ENCODE data around the gene ZNF605.
"Not testable (repeated sequence)": the region's sequence is repeated elsewhere in the genome, so short reads cannot be mapped to it uniquely, and the experiment has no call there.

Gene ZNF605

GRCh38 chr12:132949936-132950837 lies 5.9 kb downstream of the ZNF605 start:
- in situ Hi-C loops (cut with HindIII; ENCODE audit: low sequenced_read_pairs): loop anchor here (5.0 kb wide), 1 partner anchor 62 kb away; no protein-coding TSS in a partner anchor

DNA sequence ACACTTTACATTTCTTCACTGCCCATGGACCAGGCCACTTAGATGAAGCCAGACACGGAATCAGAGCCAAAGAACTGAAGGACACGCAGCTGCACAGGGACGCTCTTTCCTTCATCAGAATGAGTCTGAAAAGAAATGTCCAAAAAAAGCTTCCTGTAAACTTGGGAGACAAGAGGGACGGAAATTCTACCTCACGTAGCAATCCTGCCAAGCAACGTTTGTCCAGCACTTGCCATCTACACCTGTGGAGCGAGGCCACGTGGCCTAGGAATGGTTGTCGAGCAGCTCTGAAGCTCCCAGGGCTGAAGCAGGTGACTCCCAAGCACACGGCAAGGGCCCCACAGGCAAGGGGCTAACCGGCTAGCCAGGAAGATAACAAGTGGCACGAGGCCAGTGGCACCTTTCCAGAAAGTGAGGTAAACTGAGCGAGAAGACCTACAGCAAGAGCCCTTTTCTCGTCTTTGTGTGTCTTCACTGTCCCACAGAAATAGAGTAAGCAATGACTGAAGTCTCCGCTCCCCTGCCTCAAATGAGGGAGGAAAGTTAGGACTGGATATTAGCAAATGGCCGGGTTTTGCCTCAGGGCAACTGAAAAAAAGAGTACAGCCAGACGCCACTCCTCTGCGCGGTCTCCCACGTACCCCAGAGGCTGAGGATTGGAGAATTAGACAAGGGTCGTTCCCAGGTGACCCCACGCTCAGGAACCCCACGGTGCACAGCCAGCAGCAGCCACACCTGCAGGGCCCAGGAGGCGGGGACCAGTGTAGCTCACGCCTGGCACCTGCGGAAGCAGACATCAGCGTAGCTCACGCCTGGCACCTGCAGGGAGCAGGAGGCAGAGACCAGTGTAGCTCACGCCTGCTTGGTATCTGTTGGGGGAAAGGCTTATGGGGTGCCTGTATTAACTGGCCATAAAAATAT lies 7.7 kb downstream of the ZNF605 start:
- in situ Hi-C loops (cut with HindIII; ENCODE audit: low sequenced_read_pairs): loop anchor here (5.0 kb wide), 1 partner anchor 64 kb away; no protein-coding TSS in a partner anchor

DNA sequence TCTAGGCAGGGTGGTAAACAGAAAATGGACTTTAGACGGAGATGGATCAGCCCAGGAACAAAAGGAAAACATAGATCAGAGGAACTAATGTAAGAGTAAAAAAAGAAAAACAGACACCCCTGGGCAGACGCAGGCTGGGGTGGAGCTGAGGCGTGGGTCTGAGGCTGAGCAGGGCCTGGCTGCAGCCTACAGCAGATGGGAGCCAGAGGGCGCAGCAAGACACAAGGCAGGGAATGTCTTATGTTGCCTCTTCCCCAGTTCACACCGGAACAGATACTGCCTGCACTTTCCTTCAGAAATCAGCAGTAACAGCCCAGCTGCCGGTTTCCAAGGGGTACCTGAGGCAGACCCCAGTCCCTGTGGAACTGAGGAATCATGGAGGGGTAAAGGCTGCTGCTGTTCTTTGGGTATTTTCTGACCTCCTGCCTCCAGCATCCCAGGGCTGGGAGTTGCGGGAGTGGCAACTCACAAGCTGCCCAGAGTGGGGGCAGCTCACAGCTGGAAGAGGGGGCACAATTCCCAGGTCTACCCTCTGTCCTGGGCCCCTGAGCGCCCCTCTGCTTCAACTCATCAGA lies 9.8 kb downstream of the ZNF605 start:
- in situ Hi-C loops (cut with HindIII; ENCODE audit: low sequenced_read_pairs): loop anchor here (5.0 kb wide), 1 partner anchor 66 kb away; no protein-coding TSS in a partner anchor

DNA sequence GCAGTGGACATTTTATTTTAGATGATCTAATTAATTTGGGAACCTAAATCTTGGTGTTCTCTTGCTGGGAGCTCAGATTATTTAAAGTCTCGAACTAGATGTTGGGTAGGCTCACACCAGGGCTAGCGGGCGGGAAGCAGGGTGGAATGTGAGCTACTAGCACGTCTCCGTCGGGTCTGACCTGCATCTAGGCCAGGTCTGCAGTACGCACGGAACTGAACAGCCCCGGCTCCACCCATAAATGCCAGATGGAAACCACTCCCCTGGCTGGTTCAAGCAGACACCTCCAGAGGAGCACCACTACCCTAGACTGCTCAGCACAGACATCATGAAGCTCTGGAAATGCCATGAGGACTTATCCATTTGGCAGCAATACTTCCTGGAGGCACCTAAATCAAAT lies 10.3 kb downstream of the ZNF605 start:
- in situ Hi-C loops (cut with HindIII; ENCODE audit: low sequenced_read_pairs): loop anchor here (5.0 kb wide), 1 partner anchor 66 kb away; no protein-coding TSS in a partner anchor

- in situ Hi-C loops (cut with HindIII; ENCODE audit: low sequenced_read_pairs): no loop called here
Observed at GRCh38 chr12:132942611-132943010, 13.5 kb downstream of the ZNF605 start.

- in situ Hi-C loops (cut with HindIII; ENCODE audit: low sequenced_read_pairs): no loop called here
Observed at GRCh38 chr12:132941336-132941954, 14.7 kb downstream of the ZNF605 start.

DNA sequence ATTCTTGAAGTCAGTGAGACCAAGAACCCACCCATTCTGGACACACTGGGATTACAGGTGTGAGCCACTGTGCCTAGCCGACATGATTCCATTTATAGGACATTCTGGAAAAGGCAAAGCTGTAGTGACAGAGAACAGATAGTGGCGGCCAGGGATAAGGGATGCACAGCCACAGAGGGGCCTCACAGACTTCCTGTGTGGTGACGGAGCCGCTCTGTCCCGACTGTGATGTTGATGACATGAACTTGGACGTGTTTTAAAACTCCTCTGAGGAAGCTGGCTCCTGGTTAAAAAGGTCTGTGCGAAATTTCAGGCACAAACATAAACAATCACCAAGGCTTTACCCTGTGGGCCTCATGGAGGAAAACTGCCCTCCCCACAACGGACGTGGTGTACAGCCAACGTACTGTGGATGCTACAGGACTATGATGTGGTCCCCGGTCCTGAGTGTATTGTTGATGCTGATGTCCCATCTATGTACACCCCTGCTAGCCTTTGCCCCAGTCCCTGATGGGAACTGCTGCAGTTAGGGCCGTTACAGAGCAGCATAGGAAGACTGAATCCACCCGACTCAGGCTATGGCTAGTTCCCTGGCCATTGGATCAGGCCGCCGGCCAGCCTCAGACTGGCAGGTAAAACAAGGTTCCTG lies 15.9 kb downstream of the ZNF605 start:
- in situ Hi-C loops (cut with HindIII; ENCODE audit: low sequenced_read_pairs): no loop called here

- in situ Hi-C loops (cut with HindIII; ENCODE audit: low sequenced_read_pairs): not testable (repeated sequence)
Observed at GRCh38 chr12:132938807-132939206, 17.3 kb downstream of the ZNF605 start.

GRCh38 chr12:132937476-132937875 lies 18.6 kb downstream of the ZNF605 start:
- in situ Hi-C loops (cut with HindIII; ENCODE audit: low sequenced_read_pairs): no loop called here

DNA sequence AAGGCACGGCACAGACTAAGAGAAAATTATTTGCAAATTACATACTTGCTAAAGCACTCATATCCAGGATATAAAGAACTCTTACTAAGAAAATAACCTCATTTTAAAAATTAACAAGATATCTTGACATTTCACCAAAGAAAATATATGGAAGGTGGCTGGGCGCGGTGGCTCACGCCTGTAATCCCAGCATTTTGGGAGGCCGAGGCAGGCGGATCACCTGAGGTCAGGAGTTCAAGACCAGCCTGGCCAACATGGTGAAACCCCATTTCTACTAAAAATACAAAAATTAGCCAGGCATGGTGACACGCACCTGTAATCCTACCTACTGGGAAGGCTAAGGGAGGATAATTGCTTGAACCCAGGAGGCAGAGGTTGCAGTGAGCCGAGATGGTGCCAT lies 19.2 kb downstream of the ZNF605 start:
- in situ Hi-C loops (cut with HindIII; ENCODE audit: low sequenced_read_pairs): not testable (repeated sequence)

- in situ Hi-C loops (cut with HindIII; ENCODE audit: low sequenced_read_pairs): no loop called here
Observed at GRCh38 chr12:132936163-132936562, 19.9 kb downstream of the ZNF605 start.

DNA sequence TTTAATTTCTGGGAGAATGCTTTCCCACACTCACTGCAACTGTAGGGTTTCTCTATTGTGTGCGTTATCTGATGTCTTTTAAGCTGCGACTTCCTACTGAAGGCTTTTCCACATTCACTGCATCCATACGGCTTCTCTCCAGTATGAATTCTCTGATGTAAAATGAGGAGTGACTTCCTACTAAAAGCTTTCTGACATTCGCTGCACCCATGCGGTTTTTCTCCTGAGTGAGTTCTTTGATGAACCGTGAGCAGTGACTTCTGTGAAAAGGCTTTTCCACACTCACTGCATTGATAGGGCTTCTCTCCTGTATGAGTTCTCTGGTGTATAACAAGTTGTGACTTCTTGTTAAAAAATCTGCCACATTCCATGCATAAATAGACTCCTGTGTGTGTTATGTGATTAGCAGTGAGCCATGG lies 29.7 kb downstream of the ZNF605 start:
- in situ Hi-C loops (cut with HindIII; ENCODE audit: low sequenced_read_pairs): no loop called here

DNA sequence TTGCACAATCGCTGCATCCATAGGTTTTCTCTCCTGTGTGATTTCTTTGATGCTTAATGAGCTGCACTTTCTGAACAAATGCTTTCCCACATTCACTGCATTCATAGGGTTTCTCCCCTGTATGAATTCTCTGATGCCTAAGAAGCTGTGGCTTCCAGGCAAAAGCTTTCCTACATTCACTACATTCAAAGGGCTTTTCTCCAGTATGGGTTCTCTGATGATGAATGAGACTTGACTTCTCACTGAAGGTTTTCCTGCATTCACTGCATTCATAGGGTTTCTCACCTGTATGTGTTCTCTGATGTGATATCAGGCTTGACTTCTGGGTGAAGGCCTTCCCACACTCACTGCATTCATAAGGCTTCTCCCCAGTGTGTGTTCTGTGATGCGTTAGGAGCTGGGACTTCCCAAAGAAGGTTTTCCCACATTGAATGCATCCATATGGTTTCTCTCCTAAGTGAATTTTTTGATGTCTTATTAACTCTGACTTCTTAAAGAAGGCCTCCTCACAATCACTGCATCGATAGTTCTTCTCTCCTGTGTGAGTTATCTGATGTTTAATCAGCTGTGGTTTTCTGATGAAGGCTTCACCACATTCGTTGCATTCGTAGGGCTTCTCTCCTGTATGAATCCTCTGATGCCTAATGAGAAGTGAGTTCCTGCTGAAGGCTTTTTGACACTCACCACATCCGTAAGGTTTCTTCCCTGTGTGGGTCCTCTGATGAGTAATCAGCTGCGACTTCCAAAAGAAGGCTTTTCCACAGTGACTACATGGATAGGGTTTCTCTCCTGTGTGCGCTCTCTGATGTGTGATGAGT lies 30.3 kb downstream of the ZNF605 start:
- in situ Hi-C loops (cut with HindIII; ENCODE audit: low sequenced_read_pairs): no loop called here

DNA sequence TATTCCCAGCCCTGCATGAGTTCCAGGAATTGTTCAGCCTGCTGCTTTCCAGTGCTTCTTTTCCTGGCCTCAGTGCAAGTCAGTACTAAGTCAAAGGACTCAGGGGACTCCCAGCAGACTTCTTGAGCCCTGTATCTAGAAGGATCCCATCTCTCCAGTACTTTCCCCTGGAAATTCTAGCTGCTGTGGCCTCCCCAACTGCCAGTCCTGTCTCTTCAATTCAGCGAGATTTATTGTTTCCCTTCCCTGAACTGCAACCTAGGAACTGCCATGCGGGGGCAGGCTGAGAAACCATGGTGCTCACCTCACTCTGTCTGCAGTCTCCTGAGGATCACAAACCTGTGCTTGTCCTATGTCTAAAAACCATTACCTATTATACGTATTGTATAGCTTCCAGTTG lies 31.8 kb downstream of the ZNF605 start:
- in situ Hi-C loops (cut with HindIII; ENCODE audit: low sequenced_read_pairs): no loop called here

- in situ Hi-C loops (cut with HindIII; ENCODE audit: low sequenced_read_pairs): no loop called here
Observed at GRCh38 chr12:132923356-132923909, 32.7 kb downstream of the ZNF605 start.

GRCh38 chr12:132922676-132923075 lies 33.4 kb downstream of the ZNF605 start:
- in situ Hi-C loops (cut with HindIII; ENCODE audit: low sequenced_read_pairs): no loop called here

- in situ Hi-C loops (cut with HindIII; ENCODE audit: low sequenced_read_pairs): no loop called here
Observed at GRCh38 chr12:132921685-132922084, 34.4 kb downstream of the ZNF605 start.

DNA sequence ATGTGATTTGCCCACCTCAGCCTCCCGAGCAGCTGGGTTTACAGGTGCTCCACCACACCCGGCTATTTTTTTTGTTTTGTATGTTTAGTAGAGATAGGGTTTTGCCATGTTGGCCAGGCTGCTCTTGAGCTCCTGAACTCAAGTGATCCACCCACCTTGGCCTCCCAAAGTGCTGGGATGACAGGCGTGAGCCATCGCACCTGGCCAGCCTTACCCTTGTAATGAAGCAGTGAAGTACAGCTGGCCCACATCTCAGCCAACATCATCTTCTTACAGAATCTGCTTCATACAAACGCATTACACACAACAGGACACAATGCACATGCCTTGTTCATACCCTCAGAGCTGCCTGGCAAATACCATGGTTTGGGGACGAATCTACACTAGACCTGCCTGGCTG lies 37.4 kb downstream of the ZNF605 start:
- in situ Hi-C loops (cut with HindIII; ENCODE audit: low sequenced_read_pairs): no loop called here

DNA sequence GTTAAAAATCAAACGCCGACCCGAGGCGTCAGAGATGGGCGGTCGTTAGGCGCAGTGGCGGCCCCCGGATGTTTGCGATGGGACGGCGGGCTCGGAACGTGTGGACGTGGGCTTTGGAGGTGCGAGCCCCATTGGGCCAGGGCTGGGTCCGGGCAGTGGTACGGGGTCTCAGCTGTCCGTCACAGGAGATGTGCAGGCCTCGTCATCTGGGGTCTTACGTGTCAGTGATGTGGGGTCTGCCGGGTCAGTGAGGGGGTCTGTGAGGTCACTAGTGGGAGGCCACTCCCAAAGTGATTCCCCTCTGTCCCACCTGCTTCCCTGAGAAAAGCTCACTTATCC lies 47.1 kb downstream of the ZNF605 start:
- in situ Hi-C loops (cut with HindIII; ENCODE audit: low sequenced_read_pairs): no loop called here

Data from endothelial cell of hepatic sinusoid (primary cell).